GM10266 (cell line): ENCODE measurements around the gene CDKL1.

ENCODE experiments used
- DNase-seq: peaks from one replicate; pipeline ENCODE4 v3.0.0; 2012; ENCODE audit errors: extremely low spot score
- TF ChIP-seq, protein P1 (sequence below): IDR thresholded peaks from 2 replicates; pipeline ENCODE4 v1.5.1; 2012; ENCODE audit warnings: mild to moderate bottlenecking, low read depth; ENCODE audit not compliant: control insufficient read depth, insufficient read depth; ENCODE audit errors: missing control alignments

CDKL1 gene

DNA sequence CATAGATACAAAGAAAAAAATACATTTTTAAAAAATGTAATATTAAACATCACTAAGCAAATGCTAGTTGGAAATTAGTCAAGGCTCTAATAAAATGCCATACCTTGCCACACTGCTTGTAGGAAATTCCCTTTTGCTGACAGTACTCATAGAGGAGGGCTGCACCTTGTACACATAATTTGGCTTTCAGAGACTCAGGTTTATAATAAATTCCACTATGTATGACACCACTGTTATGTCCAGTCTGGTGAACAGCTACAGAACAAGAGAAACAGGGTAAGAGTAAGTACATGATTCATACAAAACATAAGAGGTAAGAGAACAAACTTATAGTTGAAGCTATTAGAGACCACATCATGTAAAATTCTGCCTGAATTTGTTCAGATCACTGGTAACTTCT is 94.8 kb downstream of the CDKL1 start:
- TF ChIP-seq, protein P1, sequence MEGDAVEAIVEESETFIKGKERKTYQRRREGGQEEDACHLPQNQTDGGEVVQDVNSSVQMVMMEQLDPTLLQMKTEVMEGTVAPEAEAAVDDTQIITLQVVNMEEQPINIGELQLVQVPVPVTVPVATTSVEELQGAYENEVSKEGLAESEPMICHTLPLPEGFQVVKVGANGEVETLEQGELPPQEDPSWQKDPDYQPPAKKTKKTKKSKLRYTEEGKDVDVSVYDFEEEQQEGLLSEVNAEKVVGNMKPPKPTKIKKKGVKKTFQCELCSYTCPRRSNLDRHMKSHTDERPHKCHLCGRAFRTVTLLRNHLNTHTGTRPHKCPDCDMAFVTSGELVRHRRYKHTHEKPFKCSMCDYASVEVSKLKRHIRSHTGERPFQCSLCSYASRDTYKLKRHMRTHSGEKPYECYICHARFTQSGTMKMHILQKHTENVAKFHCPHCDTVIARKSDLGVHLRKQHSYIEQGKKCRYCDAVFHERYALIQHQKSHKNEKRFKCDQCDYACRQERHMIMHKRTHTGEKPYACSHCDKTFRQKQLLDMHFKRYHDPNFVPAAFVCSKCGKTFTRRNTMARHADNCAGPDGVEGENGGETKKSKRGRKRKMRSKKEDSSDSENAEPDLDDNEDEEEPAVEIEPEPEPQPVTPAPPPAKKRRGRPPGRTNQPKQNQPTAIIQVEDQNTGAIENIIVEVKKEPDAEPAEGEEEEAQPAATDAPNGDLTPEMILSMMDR: no peak
- DNase-seq: no peak

DNA sequence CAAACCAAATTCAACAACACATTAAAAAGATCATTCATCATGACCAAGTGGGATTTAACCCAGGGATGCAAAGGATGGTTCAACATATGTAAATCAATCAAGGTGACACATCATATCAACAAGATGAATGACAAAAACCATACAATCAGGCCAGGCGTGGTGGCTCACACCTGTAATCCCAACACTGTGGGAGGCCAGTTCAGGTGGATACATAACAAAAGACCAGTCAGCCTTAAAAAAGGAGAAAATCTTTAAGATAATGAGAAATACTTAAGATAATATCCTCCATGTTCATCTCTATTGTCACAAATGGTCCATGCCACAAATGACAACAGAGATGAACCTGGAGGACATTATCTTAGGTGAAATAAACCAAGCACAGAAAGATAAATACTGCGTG is 97.1 kb downstream of the CDKL1 start:
- TF ChIP-seq, protein P1: no peak
- no peak for DNase-seq

DNA sequence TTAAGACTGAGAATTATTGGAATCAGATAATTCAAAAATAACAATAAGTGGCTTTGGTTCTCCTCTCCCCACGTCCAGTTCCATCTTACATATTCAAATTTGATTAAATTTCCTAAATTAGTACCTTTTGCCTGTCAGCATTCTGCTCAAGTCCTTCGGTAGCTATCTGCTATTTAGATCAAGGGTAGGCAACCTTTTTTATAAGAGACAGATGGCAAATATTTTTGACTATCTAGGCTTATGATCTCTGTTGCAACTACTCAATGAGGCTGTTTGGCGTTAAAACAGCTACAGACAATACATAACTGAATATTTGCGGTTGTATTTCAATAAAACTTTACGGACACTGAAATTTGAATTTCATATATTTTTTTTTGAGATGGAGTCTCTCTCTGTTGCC is 106.4 kb downstream of the CDKL1 start:
- DNase-seq: no peak
- TF ChIP-seq, protein P1: no peak

DNA sequence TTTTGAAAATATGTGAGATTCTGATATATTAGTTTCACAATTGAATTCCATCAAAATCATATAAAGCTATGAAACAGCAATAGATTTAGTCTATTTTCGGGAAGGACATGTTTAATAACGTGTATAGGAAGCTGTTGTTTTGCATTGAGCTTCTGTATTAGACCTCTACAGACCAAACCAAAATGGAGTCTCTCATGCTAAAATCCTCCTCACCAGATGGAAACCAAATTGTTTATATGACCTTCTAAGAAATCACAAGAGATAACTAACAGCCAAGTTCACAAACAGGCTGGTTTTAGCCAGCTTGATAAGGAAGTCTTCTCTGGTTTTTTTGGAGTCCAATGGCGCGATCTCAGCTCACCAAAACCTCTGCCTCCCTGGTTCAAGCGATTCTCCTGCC is 108.5 kb downstream of the CDKL1 start:
- no peak for DNase-seq
- TF ChIP-seq, protein P1: no peak

GRCh38 chr14:50285861-50286260 is 110.8 kb downstream of the CDKL1 start:
- TF ChIP-seq, protein P1: no peak
- no peak for DNase-seq
